GM21576 (cell line): ENCODE data around the gene GPM6B.

ENCODE experiments used
- ATAC-seq: cut with Tn5 transposase; IDR thresholded peaks from one replicate; pipeline ENCODE4 v1.9.1; 2021; ENCODE audit warnings: mild to moderate bottlenecking, moderate library complexity; ENCODE audit not compliant: unreplicated experiment

The GPM6B gene

GRCh38 chrX:13816643-13817627, at the start of gene GPM6B:
Gene GPM6B (minus strand): TSS chrX:13817093. CDS start chrX:13816904, 189 bp downstream.
- no peak for ATAC-seq

- ATAC-seq = no peak
Measured at GRCh38 chrX:13864264-13864663, 47.4 kb upstream of the GPM6B start.

GRCh38 chrX:13863324-13863723, 46.4 kb upstream of the GPM6B start:
- no peak for ATAC-seq

- ATAC-seq = no peak
Measured at GRCh38 chrX:13859724-13860123, 42.8 kb upstream of the GPM6B start.

- ATAC-seq = no peak
Measured at GRCh38 chrX:13857804-13858203, 40.9 kb upstream of the GPM6B start.

- no peak for ATAC-seq
Measured at GRCh38 chrX:13855689-13856450, 39.0 kb upstream of the GPM6B start.

GRCh38 chrX:13854003-13854402, 37.1 kb upstream of the GPM6B start:
- no peak for ATAC-seq

- peak; percentile 78 for ATAC-seq
Measured at GRCh38 chrX:13852001-13852695, 35.3 kb upstream of the GPM6B start.

- ATAC-seq = no peak
Measured at GRCh38 chrX:13845721-13846378, 29.0 kb upstream of the GPM6B start.

- ATAC-seq = no peak
Measured at GRCh38 chrX:13843150-13843721, 26.3 kb upstream of the GPM6B start.

- no peak for ATAC-seq
Measured at GRCh38 chrX:13840121-13840520, 23.2 kb upstream of the GPM6B start.

- ATAC-seq = no peak
Measured at GRCh38 chrX:13837290-13837745, 20.4 kb upstream of the GPM6B start.

GRCh38 chrX:13836575-13836974, 19.7 kb upstream of the GPM6B start:
- ATAC-seq = no peak

- ATAC-seq = no peak
Measured at GRCh38 chrX:13835825-13836224, 18.9 kb upstream of the GPM6B start.

- no peak for ATAC-seq
Measured at GRCh38 chrX:13834355-13834754, 17.5 kb upstream of the GPM6B start.

GRCh38 chrX:13829983-13830382, 13.1 kb upstream of the GPM6B start:
- ATAC-seq = no peak

- no peak for ATAC-seq
Measured at GRCh38 chrX:13828392-13828791, 11.5 kb upstream of the GPM6B start.

GRCh38 chrX:13827298-13828090, 10.6 kb upstream of the GPM6B start:
- no peak for ATAC-seq

GRCh38 chrX:13826770-13827169, 9.9 kb upstream of the GPM6B start:
- no peak for ATAC-seq
